ENCODE results near the gene MXD4.
"Not testable (repeated sequence)": the region's sequence is repeated elsewhere in the genome, so short reads cannot be mapped to it uniquely, and the experiment has no call there.

Gene MXD4

DNA sequence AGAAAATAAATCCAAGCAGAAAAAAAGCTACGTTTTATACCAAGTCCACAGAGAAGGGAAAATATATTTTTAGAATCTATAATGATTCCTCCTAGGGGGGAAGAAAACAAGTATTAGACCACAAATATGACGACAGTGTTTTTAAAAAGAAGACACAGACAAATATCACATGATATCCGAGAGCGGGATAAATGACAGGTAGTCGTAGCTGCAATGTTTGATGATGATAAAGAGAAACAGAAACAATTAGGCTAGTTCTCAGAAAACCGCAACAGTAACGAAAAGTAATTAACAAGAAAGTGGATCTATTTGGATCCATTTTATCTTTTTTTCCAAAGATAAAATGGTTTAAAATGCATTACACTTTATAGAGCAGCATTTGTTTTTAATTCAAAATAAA lies 20.9 kb downstream of the MXD4 start:
- DNase-seq (ENCODE audit: low spot score), result peak; percentile 17
- in situ Hi-C loops (cut with MboI; ENCODE audit: low pct_unique_long_range_greater_than_20kb, low sequenced_read_pairs, unreplicated experiment), result no loop called here
- TF ChIP-seq, protein P1, sequence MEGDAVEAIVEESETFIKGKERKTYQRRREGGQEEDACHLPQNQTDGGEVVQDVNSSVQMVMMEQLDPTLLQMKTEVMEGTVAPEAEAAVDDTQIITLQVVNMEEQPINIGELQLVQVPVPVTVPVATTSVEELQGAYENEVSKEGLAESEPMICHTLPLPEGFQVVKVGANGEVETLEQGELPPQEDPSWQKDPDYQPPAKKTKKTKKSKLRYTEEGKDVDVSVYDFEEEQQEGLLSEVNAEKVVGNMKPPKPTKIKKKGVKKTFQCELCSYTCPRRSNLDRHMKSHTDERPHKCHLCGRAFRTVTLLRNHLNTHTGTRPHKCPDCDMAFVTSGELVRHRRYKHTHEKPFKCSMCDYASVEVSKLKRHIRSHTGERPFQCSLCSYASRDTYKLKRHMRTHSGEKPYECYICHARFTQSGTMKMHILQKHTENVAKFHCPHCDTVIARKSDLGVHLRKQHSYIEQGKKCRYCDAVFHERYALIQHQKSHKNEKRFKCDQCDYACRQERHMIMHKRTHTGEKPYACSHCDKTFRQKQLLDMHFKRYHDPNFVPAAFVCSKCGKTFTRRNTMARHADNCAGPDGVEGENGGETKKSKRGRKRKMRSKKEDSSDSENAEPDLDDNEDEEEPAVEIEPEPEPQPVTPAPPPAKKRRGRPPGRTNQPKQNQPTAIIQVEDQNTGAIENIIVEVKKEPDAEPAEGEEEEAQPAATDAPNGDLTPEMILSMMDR (IDR thresholded peaks at IDR 0.05; ENCODE audit: extremely low read depth, insufficient read depth, missing control alignments), result no peak

DNA sequence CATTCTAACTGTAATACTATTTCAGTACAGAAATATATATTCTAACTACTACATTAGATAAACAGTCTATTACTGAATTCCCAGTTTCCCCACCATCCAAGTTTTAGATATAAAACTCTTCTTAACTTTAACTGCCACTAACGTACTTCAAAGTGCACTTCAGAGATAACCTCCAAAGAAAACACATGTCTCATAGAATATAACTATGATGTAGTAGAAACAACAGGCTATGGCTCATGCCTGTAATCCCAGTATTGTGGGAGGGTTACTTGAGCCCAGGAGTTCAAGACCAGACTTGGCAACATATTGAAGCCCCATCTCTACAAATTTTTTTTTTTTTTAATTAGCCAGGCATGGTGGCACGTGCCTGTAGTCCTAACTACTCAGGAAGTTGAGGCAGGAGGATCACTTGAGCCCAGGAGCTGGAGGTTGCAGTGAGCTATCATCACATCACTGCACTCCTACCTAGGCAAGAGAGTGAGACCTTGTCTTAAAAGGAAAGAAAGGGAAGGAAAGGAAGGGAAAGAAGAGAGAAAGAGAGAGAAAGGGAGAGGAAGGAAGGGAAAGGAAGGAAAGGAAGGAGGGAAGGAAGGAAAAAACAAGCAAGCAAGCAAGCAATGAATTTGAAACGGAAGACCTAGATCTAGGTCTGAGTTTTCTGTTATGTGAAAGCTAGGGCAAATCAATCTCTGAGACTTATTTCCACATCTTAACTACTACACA lies 24.8 kb downstream of the MXD4 start:
- TF ChIP-seq, protein P1 (IDR thresholded peaks at IDR 0.05; ENCODE audit: extremely low read depth, insufficient read depth, missing control alignments), result no peak
- no peak for DNase-seq (ENCODE audit: low spot score)
- in situ Hi-C loops (cut with MboI; ENCODE audit: low pct_unique_long_range_greater_than_20kb, low sequenced_read_pairs, unreplicated experiment), result no loop called here

DNA sequence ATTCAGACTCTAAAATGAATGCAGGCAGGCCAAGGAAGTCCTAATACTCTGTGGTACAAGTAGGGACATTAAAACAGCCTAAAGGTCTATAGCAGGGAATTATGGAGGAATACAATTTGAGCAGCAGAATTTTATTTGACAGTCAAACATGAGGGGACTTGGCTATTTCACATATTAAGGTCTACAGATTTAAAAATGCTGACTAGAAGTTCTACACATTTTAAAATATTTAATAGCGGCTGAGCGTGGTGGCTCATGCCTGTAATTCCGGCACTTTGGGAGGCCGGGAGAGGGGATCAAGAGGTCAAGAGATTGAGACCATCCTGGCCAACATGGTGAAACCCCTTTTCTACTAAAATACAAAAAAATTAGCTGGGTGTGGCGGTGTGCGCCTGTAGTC lies 30.8 kb downstream of the MXD4 start:
- in situ Hi-C loops (cut with MboI; ENCODE audit: low pct_unique_long_range_greater_than_20kb, low sequenced_read_pairs, unreplicated experiment), result no loop called here
- TF ChIP-seq, protein P1 (IDR thresholded peaks at IDR 0.05; ENCODE audit: extremely low read depth, insufficient read depth, missing control alignments), result no peak
- DNase-seq (ENCODE audit: low spot score), result no peak

DNA sequence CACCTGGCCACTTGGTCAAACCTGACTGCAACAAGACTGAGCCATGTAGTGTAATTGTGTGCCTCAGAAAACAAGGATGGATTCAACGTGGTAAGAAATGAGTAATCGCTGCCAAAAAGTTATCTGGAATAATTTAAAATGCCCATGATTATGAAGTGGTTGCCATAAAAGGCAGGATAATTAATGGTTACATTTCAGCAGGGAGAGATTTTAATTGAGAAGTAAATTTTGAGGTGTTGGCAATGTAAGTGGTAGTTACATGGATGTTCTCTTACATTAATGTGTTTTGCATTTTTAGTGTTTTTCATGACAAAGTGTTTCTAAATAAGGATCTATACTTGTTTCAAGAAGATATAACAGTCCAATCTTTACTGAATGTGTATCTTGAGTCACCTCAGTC lies 35.6 kb downstream of the MXD4 start:
- TF ChIP-seq, protein P1 (IDR thresholded peaks at IDR 0.05; ENCODE audit: extremely low read depth, insufficient read depth, missing control alignments), result no peak
- DNase-seq (ENCODE audit: low spot score), result no peak
- in situ Hi-C loops (cut with MboI; ENCODE audit: low pct_unique_long_range_greater_than_20kb, low sequenced_read_pairs, unreplicated experiment), result no loop called here

DNA sequence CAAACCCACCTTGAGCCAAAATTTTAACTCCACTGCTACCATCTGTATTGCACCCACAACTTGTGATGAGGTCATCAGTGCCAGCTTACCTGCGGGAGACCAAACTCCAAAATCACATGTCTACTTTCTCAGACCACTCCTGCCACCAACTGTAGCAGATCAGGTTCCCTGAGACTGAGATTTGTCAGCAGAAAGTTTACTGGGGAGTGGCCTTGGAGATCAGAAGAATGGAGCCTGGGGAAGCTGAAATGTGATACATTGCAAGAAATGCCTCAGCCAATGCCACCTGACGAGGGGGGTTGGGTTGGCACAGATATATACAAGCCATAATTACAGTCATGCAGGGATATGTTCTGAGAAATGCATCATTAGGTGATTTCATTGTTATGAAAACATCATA lies 39.1 kb downstream of the MXD4 start:
- in situ Hi-C loops (cut with MboI; ENCODE audit: low pct_unique_long_range_greater_than_20kb, low sequenced_read_pairs, unreplicated experiment), result no loop called here
- TF ChIP-seq, protein P1 (IDR thresholded peaks at IDR 0.05; ENCODE audit: extremely low read depth, insufficient read depth, missing control alignments), result no peak
- DNase-seq (ENCODE audit: low spot score), result no peak

DNA sequence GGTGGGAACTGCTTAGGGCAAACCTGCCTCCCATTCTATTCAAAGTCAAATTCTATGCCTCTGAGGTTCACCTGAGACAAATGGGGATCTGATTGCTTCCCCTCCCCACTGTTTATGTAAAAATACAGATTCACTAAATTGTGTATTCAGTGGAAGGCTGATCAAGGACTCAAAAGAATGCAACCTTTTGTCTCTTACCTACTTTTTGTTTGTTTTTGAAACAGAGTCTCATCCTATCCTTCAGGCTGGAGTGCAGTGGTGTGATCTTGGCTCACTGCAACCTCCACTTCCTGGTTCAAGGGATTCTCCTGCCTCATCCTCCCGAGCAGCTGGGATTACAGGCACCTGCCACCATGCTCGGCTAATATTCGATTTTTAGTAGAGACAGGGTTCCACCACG lies 40.5 kb downstream of the MXD4 start:
- in situ Hi-C loops (cut with MboI; ENCODE audit: low pct_unique_long_range_greater_than_20kb, low sequenced_read_pairs, unreplicated experiment); DNase-seq (ENCODE audit: low spot score): not testable (repeated sequence)

DNA sequence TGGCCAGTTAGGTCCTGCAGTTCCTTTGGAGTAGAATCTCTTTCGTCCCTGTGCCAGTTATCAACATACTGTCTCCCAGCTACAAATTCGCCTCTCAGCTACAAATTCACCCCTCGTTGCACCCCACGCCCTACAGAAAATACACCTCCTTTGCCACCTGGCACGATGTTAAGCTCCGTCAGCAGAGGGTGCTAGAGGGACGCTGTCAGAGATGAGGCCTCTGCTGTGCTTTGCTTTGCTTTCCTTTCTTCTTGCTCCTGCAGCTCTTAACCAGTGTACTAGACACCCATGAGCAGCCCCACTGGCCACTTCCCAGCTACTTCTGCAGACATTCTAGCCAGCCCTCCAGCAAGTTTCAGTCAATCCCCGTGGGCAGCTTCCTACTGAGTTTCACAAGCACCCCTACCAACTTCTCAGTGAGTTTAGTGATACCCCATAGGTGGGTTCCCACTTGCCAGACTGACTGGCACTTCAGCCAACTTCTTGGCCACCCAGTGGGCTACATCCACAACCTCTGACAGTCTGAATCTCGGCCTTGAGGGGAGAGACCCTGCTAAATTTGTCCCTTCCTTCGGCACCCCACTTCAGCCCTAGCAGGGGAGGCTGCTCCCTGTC lies 41.8 kb downstream of the MXD4 start:
- peak; percentile 60 for DNase-seq (ENCODE audit: low spot score)
- in situ Hi-C loops (cut with MboI; ENCODE audit: low pct_unique_long_range_greater_than_20kb, low sequenced_read_pairs, unreplicated experiment), result no loop called here
- TF ChIP-seq, protein P1 (IDR thresholded peaks at IDR 0.05; ENCODE audit: extremely low read depth, insufficient read depth, missing control alignments), result peak; percentile 91

All from GM13977 (cell line).